Measurements from ENCODE around the gene OTX1. TPM values are rescaled to one million over a fixed set of nuclear protein-coding genes. Genes with fewer than 3 reads are reported as not detected.
A peak's percentile ranks its signal among the peaks of the same experiment; 100 is the strongest.

The OTX1 gene
- total and polyA plus RNA-seq, 2 donors (not counting 1 experiment from before 2014, with no cell fraction given): 0.17 TPM; not detected in 1

DNA sequence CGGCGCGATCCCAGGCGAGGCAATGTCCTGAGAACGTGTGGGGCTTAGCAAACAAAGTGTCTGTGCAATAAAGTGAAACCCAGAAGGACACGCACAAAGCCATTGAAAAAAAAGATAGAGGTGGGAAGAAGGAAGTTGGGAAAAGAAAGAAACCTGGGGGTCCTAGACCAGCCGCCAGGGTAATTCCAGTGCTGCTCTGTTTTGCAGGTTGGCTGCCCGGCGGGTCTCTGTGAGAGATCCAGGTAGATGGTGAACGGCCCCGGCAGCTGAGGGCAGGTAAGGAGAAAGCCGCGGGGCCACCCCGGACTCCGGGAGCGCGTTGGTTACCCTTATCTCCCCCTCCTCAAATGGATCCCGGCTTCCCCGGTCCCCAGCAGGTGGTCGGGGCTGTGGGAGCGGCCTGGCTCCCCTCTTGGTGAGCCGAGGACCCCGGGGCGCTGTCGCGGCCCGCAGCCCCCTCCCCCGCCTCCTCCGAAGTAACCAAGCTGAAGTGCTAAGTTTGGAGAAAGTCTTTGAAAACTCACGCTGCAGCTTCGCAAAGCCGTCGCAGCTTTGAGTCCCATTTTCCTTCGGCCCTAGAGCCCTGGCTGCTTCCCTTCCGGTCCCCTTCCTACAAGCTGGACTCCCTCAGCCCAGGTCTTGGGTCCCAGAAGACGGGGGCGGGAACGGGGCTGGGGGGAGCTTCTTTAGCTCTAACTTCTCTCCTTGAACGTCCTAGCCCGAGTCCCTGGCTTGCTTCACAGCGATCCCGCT is 588 bp downstream of the OTX1 start:
- peaks cover 72% of the 10 kb centered on the region for H3K27me3 ChIP-seq (ENCODE audit: control insufficient read depth, insufficient read depth, low read length)
- H3K4me2 ChIP-seq (ENCODE audit: extremely low read depth, insufficient read depth, low read length): peak overlapping the region; percentile 93
- H3K4me3 ChIP-seq (replicated peaks in 1 of 4; ENCODE audit: control extremely low read depth in 1 of 4, insufficient read depth in 1 of 4, low read depth in 3 of 4, low read length in 4 of 4): peak overlapping the region; percentile 47 to 61 (median 52)
- DNase-seq (ENCODE audit: low read depth in 2 of 2): no peak
- TF ChIP-seq EZH2 (IDR thresholded peaks at IDR 0.05; ENCODE audit: low read length, missing control alignments): peak; percentile 51
- TF ChIP-seq, protein P1, sequence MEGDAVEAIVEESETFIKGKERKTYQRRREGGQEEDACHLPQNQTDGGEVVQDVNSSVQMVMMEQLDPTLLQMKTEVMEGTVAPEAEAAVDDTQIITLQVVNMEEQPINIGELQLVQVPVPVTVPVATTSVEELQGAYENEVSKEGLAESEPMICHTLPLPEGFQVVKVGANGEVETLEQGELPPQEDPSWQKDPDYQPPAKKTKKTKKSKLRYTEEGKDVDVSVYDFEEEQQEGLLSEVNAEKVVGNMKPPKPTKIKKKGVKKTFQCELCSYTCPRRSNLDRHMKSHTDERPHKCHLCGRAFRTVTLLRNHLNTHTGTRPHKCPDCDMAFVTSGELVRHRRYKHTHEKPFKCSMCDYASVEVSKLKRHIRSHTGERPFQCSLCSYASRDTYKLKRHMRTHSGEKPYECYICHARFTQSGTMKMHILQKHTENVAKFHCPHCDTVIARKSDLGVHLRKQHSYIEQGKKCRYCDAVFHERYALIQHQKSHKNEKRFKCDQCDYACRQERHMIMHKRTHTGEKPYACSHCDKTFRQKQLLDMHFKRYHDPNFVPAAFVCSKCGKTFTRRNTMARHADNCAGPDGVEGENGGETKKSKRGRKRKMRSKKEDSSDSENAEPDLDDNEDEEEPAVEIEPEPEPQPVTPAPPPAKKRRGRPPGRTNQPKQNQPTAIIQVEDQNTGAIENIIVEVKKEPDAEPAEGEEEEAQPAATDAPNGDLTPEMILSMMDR (conservative IDR thresholded peaks at IDR 0.05 in 1 of 2, IDR thresholded peaks at IDR 0.05 in 1 of 2; ENCODE audit: low read depth in 1 of 2, low read length in 2 of 2): no peak
- H3K79me2 ChIP-seq (ENCODE audit: control insufficient read depth, insufficient read depth, low read length): no peaks in the 10 kb centered on the region
- no peak overlapping the region for H3K27ac ChIP-seq (ENCODE audit: insufficient read depth, low read length)
- H4K20me1 ChIP-seq (ENCODE audit: control insufficient read depth, extremely low read depth, insufficient read depth, low read length): no peaks in the 10 kb centered on the region
- no peaks in the 10 kb centered on the region for H3K9me3 ChIP-seq (ENCODE audit: control insufficient read depth, insufficient read depth, low read depth, low read length)
- H2AFZ ChIP-seq (ENCODE audit: low read length): no peak overlapping the region
- H3K4me1 ChIP-seq (ENCODE audit: control insufficient read depth, extremely low read depth, insufficient read depth, low read length): no peaks in the 10 kb centered on the region
- no peak overlapping the region for H3K9ac ChIP-seq (ENCODE audit: insufficient read depth, low read length)
- H3K36me3 ChIP-seq (ENCODE audit: control insufficient read depth, insufficient read depth, low read length): no peaks in the 10 kb centered on the region

DNA sequence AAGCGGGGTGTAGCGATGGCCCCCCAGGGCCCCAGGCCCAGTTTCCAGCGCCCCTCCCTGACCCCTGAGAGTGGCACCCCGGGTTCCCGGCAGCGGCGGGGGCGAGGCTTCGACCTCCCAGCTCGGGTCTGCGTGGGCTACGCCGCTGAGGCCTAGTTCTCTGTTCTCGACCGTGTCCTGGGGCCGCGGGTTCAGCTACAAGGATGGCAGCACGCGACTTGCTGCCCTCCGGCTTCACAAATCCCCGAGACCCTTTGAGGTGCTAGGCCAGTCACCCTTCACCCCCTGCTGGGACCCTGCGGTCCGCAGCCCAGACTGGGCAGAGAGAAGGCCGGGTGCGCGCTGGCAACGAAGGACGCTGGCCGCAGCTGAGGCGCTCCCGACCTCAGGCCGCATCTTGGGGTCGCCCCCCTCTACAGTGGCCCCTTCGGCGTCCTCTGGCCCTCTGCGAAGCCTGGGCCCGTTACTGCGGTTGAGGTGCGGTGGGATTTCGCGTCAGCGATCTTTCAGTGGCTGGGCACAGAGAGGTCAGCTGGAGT is 1.2 kb downstream of the OTX1 start:
- no peak overlapping the region for H3K4me3 ChIP-seq (replicated peaks in 1 of 4; ENCODE audit: control extremely low read depth in 1 of 4, insufficient read depth in 1 of 4, low read depth in 3 of 4, low read length in 4 of 4)
- H2AFZ ChIP-seq (ENCODE audit: low read length): no peak overlapping the region
- peaks cover 78% of the 10 kb centered on the region for H3K27me3 ChIP-seq (ENCODE audit: control insufficient read depth, insufficient read depth, low read length)
- no peak overlapping the region for H3K9ac ChIP-seq (ENCODE audit: insufficient read depth, low read length)
- no peak for TF ChIP-seq EZH2 (IDR thresholded peaks at IDR 0.05; ENCODE audit: low read length, missing control alignments)
- TF ChIP-seq, protein P1 (conservative IDR thresholded peaks at IDR 0.05 in 1 of 2, IDR thresholded peaks at IDR 0.05 in 1 of 2; ENCODE audit: low read depth in 1 of 2, low read length in 2 of 2): no peak
- no peaks in the 10 kb centered on the region for H3K4me1 ChIP-seq (ENCODE audit: control insufficient read depth, extremely low read depth, insufficient read depth, low read length)
- H3K36me3 ChIP-seq (ENCODE audit: control insufficient read depth, insufficient read depth, low read length): no peaks in the 10 kb centered on the region
- H3K9me3 ChIP-seq (ENCODE audit: control insufficient read depth, insufficient read depth, low read depth, low read length): no peaks in the 10 kb centered on the region
- no peak overlapping the region for H3K4me2 ChIP-seq (ENCODE audit: extremely low read depth, insufficient read depth, low read length)
- no peaks in the 10 kb centered on the region for H4K20me1 ChIP-seq (ENCODE audit: control insufficient read depth, extremely low read depth, insufficient read depth, low read length)
- H3K27ac ChIP-seq (ENCODE audit: insufficient read depth, low read length): no peak overlapping the region
- H3K79me2 ChIP-seq (ENCODE audit: control insufficient read depth, insufficient read depth, low read length): no peaks in the 10 kb centered on the region
- no peak for DNase-seq (ENCODE audit: low read depth in 2 of 2)

DNA sequence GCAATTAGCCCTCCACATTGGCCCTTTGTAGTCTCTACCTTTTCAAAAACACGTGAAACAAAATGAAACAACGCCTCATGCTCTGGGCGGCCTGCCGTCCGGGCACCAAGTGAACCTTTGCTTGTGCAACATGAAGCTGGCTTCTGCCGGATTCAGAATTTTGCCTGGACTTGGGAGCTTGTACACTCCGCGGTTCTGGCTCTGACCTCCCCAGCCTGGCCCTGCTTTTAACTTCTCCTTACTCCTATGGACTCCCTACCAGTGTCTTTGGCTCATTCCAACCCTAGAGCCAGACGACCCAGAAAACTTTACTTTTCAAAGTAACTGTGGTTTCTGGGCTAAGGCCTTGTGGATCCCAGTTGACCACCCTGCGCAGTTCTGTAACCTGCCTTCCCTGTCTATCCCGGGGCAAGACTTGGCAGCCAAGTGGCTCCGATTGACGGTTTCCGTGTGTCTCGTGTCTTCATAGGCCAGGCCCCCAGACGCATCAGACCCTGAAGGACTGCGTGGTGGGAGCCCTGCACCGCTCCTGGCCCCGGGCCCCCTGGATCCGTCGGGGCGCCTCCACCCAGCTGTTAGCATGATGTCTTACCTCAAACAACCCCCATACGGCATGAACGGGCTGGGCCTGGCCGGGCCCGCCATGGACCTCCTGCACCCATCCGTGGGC is 1.9 kb downstream of the OTX1 start:
- DNase-seq (ENCODE audit: low read depth in 2 of 2): no peak
- no peaks in the 10 kb centered on the region for H4K20me1 ChIP-seq (ENCODE audit: control insufficient read depth, extremely low read depth, insufficient read depth, low read length)
- no peak overlapping the region for H3K4me3 ChIP-seq (replicated peaks in 1 of 4; ENCODE audit: control extremely low read depth in 1 of 4, insufficient read depth in 1 of 4, low read depth in 3 of 4, low read length in 4 of 4)
- no peak overlapping the region for H3K4me2 ChIP-seq (ENCODE audit: extremely low read depth, insufficient read depth, low read length)
- H3K9me3 ChIP-seq (ENCODE audit: control insufficient read depth, insufficient read depth, low read depth, low read length): no peaks in the 10 kb centered on the region
- H2AFZ ChIP-seq (ENCODE audit: low read length): no peak overlapping the region
- H3K9ac ChIP-seq (ENCODE audit: insufficient read depth, low read length): no peak overlapping the region
- no peaks in the 10 kb centered on the region for H3K36me3 ChIP-seq (ENCODE audit: control insufficient read depth, insufficient read depth, low read length)
- no peak for TF ChIP-seq EZH2 (IDR thresholded peaks at IDR 0.05; ENCODE audit: low read length, missing control alignments)
- TF ChIP-seq, protein P1 (conservative IDR thresholded peaks at IDR 0.05 in 1 of 2, IDR thresholded peaks at IDR 0.05 in 1 of 2; ENCODE audit: low read depth in 1 of 2, low read length in 2 of 2): no peak
- H3K4me1 ChIP-seq (ENCODE audit: control insufficient read depth, extremely low read depth, insufficient read depth, low read length): no peaks in the 10 kb centered on the region
- H3K79me2 ChIP-seq (ENCODE audit: control insufficient read depth, insufficient read depth, low read length): no peaks in the 10 kb centered on the region
- H3K27ac ChIP-seq (ENCODE audit: insufficient read depth, low read length): no peak overlapping the region
- H3K27me3 ChIP-seq (ENCODE audit: control insufficient read depth, insufficient read depth, low read length): peaks cover 80% of the 10 kb centered on the region

Data from fibroblast of lung (primary cell).